ENCODE measurements around the gene CPNE8. TPM values are rescaled to one million over a fixed set of nuclear protein-coding genes. Genes with fewer than 3 reads are reported as not detected.

CPNE8 gene
- polyA plus RNA-seq, 2 donors: 2.5 to 4.5 TPM

- 85 to 86% methylated on average over 5 of the region's 5 CpGs for WGBS, 2 donors
- H3K36me3 ChIP-seq (ENCODE audit: control insufficient read depth in 2 of 2, insufficient read depth in 2 of 2, low read length in 1 of 2): no peaks in the 10 kb centered on the region
- no peaks in the 10 kb centered on the region for H3K9me3 ChIP-seq (ENCODE audit: control insufficient read depth in 2 of 2, insufficient read depth in 1 of 2, low read depth in 1 of 2, low read length in 1 of 2)
- no peaks in the 10 kb centered on the region for H3K4me1 ChIP-seq (ENCODE audit: control insufficient read depth in 2 of 2, insufficient read depth in 2 of 2, low read length in 1 of 2)
- H3K27ac ChIP-seq (ENCODE audit: low read depth in 2 of 2, low read length in 1 of 2): no peak overlapping the region
- H3K27me3 ChIP-seq (ENCODE audit: control insufficient read depth in 1 of 2, insufficient read depth in 2 of 2, low read length in 2 of 2): no peaks in the 10 kb centered on the region
- H3K4me3 ChIP-seq (ENCODE audit: low read depth in 1 of 2, low read length in 2 of 2): no peak overlapping the region
These were observed 215.7 kb downstream of the CPNE8 start for GRCh38 chr12:38689704-38690103.

- WGBS, 2 donors: 56 to 62% methylated on average over 1 of the region's 1 CpG
- H3K9me3 ChIP-seq (ENCODE audit: control insufficient read depth in 2 of 2, insufficient read depth in 1 of 2, low read depth in 1 of 2, low read length in 1 of 2): no peaks in the 10 kb centered on the region
- H3K27me3 ChIP-seq (ENCODE audit: control insufficient read depth in 1 of 2, insufficient read depth in 2 of 2, low read length in 2 of 2): no peaks in the 10 kb centered on the region
- H3K4me1 ChIP-seq (ENCODE audit: control insufficient read depth in 2 of 2, insufficient read depth in 2 of 2, low read length in 1 of 2): no peaks in the 10 kb centered on the region
- no peaks in the 10 kb centered on the region for H3K36me3 ChIP-seq (ENCODE audit: control insufficient read depth in 2 of 2, insufficient read depth in 2 of 2, low read length in 1 of 2)
- no peak overlapping the region for H3K27ac ChIP-seq (ENCODE audit: low read depth in 2 of 2, low read length in 1 of 2)
- no peak overlapping the region for H3K4me3 ChIP-seq (ENCODE audit: low read depth in 1 of 2, low read length in 2 of 2)
These were observed 216.2 kb downstream of the CPNE8 start for GRCh38 chr12:38689195-38689594.

- no peak overlapping the region for H3K4me3 ChIP-seq (ENCODE audit: low read depth in 1 of 2, low read length in 2 of 2)
- H3K27me3 ChIP-seq (ENCODE audit: control insufficient read depth in 1 of 2, insufficient read depth in 2 of 2, low read length in 2 of 2): no peaks in the 10 kb centered on the region
- H3K27ac ChIP-seq (ENCODE audit: low read depth in 2 of 2, low read length in 1 of 2): no peak overlapping the region
- no peaks in the 10 kb centered on the region for H3K9me3 ChIP-seq (ENCODE audit: control insufficient read depth in 2 of 2, insufficient read depth in 1 of 2, low read depth in 1 of 2, low read length in 1 of 2)
- WGBS, 2 donors: 86 to 90% methylated on average over 2 of the region's 2 CpGs
- no peaks in the 10 kb centered on the region for H3K4me1 ChIP-seq (ENCODE audit: control insufficient read depth in 2 of 2, insufficient read depth in 2 of 2, low read length in 1 of 2)
- no peaks in the 10 kb centered on the region for H3K36me3 ChIP-seq (ENCODE audit: control insufficient read depth in 2 of 2, insufficient read depth in 2 of 2, low read length in 1 of 2)
These were observed 222.9 kb downstream of the CPNE8 start for GRCh38 chr12:38682521-38682920.

GRCh38 chr12:38669530-38669929 lies 235.9 kb downstream of the CPNE8 start:
- H3K36me3 ChIP-seq (ENCODE audit: control insufficient read depth in 2 of 2, insufficient read depth in 2 of 2, low read length in 1 of 2): no peaks in the 10 kb centered on the region
- H3K27ac ChIP-seq (ENCODE audit: low read depth in 2 of 2, low read length in 1 of 2): no peak overlapping the region
- H3K9me3 ChIP-seq (ENCODE audit: control insufficient read depth in 2 of 2, insufficient read depth in 1 of 2, low read depth in 1 of 2, low read length in 1 of 2): no peaks in the 10 kb centered on the region
- H3K4me3 ChIP-seq (ENCODE audit: low read depth in 1 of 2, low read length in 2 of 2): no peak overlapping the region
- whole genome bisulfite sequencing, 2 donors: 50 to 65% methylated on average over 2 of the region's 2 CpGs
- H3K4me1 ChIP-seq (ENCODE audit: control insufficient read depth in 2 of 2, insufficient read depth in 2 of 2, low read length in 1 of 2): no peaks in the 10 kb centered on the region
- H3K27me3 ChIP-seq (ENCODE audit: control insufficient read depth in 1 of 2, insufficient read depth in 2 of 2, low read length in 2 of 2): no peaks in the 10 kb centered on the region

- no peaks in the 10 kb centered on the region for H3K27me3 ChIP-seq (ENCODE audit: control insufficient read depth in 1 of 2, insufficient read depth in 2 of 2, low read length in 2 of 2)
- no peak overlapping the region for H3K4me3 ChIP-seq (ENCODE audit: low read depth in 1 of 2, low read length in 2 of 2)
- H3K27ac ChIP-seq (ENCODE audit: low read depth in 2 of 2, low read length in 1 of 2): no peak overlapping the region
- H3K9me3 ChIP-seq (ENCODE audit: control insufficient read depth in 2 of 2, insufficient read depth in 1 of 2, low read depth in 1 of 2, low read length in 1 of 2): no peaks in the 10 kb centered on the region
- 91 to 96% methylated on average over 1 of the region's 1 CpG for WGBS, 2 donors
- H3K4me1 ChIP-seq (ENCODE audit: control insufficient read depth in 2 of 2, insufficient read depth in 2 of 2, low read length in 1 of 2): no peaks in the 10 kb centered on the region
- H3K36me3 ChIP-seq (ENCODE audit: control insufficient read depth in 2 of 2, insufficient read depth in 2 of 2, low read length in 1 of 2): no peaks in the 10 kb centered on the region
These were observed 236.3 kb downstream of the CPNE8 start for GRCh38 chr12:38669081-38669480.

- Histone ChIP-seq H3K4me3 (ENCODE audit: low read depth in 1 of 2, low read length in 2 of 2) (no peak overlapping the region), H3K36me3 (ENCODE audit: control insufficient read depth in 2 of 2, insufficient read depth in 2 of 2, low read length in 1 of 2) (no peaks in the 10 kb centered on the region), H3K27ac (ENCODE audit: low read depth in 2 of 2, low read length in 1 of 2) (no peak overlapping the region), H3K9me3 (ENCODE audit: control insufficient read depth in 2 of 2, insufficient read depth in 1 of 2, low read depth in 1 of 2, low read length in 1 of 2) (no peaks in the 10 kb centered on the region), H3K27me3 (ENCODE audit: control insufficient read depth in 1 of 2, insufficient read depth in 2 of 2, low read length in 2 of 2) (no peaks in the 10 kb centered on the region), H3K4me1 (ENCODE audit: control insufficient read depth in 2 of 2, insufficient read depth in 2 of 2, low read length in 1 of 2) (no peaks in the 10 kb centered on the region)
- WGBS, 2 donors: 85 to 91% methylated on average over 6 of the region's 6 CpGs
These were observed 239.0 kb downstream of the CPNE8 start for GRCh38 chr12:38666425-38666824.

GRCh38 chr12:38664661-38665269 lies 240.6 kb downstream of the CPNE8 start:
- H3K4me1 ChIP-seq (ENCODE audit: control insufficient read depth in 2 of 2, insufficient read depth in 2 of 2, low read length in 1 of 2): no peaks in the 10 kb centered on the region
- H3K27me3 ChIP-seq (ENCODE audit: control insufficient read depth in 1 of 2, insufficient read depth in 2 of 2, low read length in 2 of 2): no peaks in the 10 kb centered on the region
- no peaks in the 10 kb centered on the region for H3K9me3 ChIP-seq (ENCODE audit: control insufficient read depth in 2 of 2, insufficient read depth in 1 of 2, low read depth in 1 of 2, low read length in 1 of 2)
- no peaks in the 10 kb centered on the region for H3K36me3 ChIP-seq (ENCODE audit: control insufficient read depth in 2 of 2, insufficient read depth in 2 of 2, low read length in 1 of 2)
- no peak overlapping the region for H3K27ac ChIP-seq (ENCODE audit: low read depth in 2 of 2, low read length in 1 of 2)
- H3K4me3 ChIP-seq (ENCODE audit: low read depth in 1 of 2, low read length in 2 of 2): no peak overlapping the region

- H3K4me1 ChIP-seq (ENCODE audit: control insufficient read depth in 2 of 2, insufficient read depth in 2 of 2, low read length in 1 of 2): no peaks in the 10 kb centered on the region
These were observed 242.6 kb downstream of the CPNE8 start for GRCh38 chr12:38662829-38663228.

GRCh38 chr12:38653650-38654049 lies 251.7 kb downstream of the CPNE8 start:
- Histone ChIP-seq H3K36me3 (ENCODE audit: control insufficient read depth in 2 of 2, insufficient read depth in 2 of 2, low read length in 1 of 2) (no peaks in the 10 kb centered on the region), H3K9me3 (ENCODE audit: control insufficient read depth in 2 of 2, insufficient read depth in 1 of 2, low read depth in 1 of 2, low read length in 1 of 2) (no peaks in the 10 kb centered on the region), H3K4me3 (ENCODE audit: low read depth in 1 of 2, low read length in 2 of 2) (no peak overlapping the region), H3K27me3 (ENCODE audit: control insufficient read depth in 1 of 2, insufficient read depth in 2 of 2, low read length in 2 of 2) (no peaks in the 10 kb centered on the region), H3K27ac (ENCODE audit: low read depth in 2 of 2, low read length in 1 of 2) (no peak overlapping the region), H3K4me1 (ENCODE audit: control insufficient read depth in 2 of 2, insufficient read depth in 2 of 2, low read length in 1 of 2) (no peaks in the 10 kb centered on the region)
- 90 to 94% methylated on average over 2 of the region's 2 CpGs for WGBS, 2 donors

More at GRCh38 chr12:38662829-38663228, 242.6 kb downstream of the CPNE8 start:
- Histone ChIP-seq H3K4me3 (ENCODE audit: low read depth in 1 of 2, low read length in 2 of 2) (no peak overlapping the region), H3K36me3 (ENCODE audit: control insufficient read depth in 2 of 2, insufficient read depth in 2 of 2, low read length in 1 of 2) (no peaks in the 10 kb centered on the region), H3K27ac (ENCODE audit: low read depth in 2 of 2, low read length in 1 of 2) (no peak overlapping the region), H3K9me3 (ENCODE audit: control insufficient read depth in 2 of 2, insufficient read depth in 1 of 2, low read depth in 1 of 2, low read length in 1 of 2) (no peaks in the 10 kb centered on the region), H3K27me3 (ENCODE audit: control insufficient read depth in 1 of 2, insufficient read depth in 2 of 2, low read length in 2 of 2) (no peaks in the 10 kb centered on the region)

- Histone ChIP-seq H3K27me3 (ENCODE audit: control insufficient read depth in 1 of 2, insufficient read depth in 2 of 2, low read length in 2 of 2) (no peaks in the 10 kb centered on the region), H3K36me3 (ENCODE audit: control insufficient read depth in 2 of 2, insufficient read depth in 2 of 2, low read length in 1 of 2) (no peaks in the 10 kb centered on the region), H3K4me3 (ENCODE audit: low read depth in 1 of 2, low read length in 2 of 2) (no peak overlapping the region), H3K27ac (ENCODE audit: low read depth in 2 of 2, low read length in 1 of 2) (no peak overlapping the region), H3K9me3 (ENCODE audit: control insufficient read depth in 2 of 2, insufficient read depth in 1 of 2, low read depth in 1 of 2, low read length in 1 of 2) (no peaks in the 10 kb centered on the region), H3K4me1 (ENCODE audit: control insufficient read depth in 2 of 2, insufficient read depth in 2 of 2, low read length in 1 of 2) (no peaks in the 10 kb centered on the region)
- 86 to 87% methylated on average over 1 of the region's 1 CpG for WGBS, 2 donors
These were observed 256.6 kb downstream of the CPNE8 start for GRCh38 chr12:38648813-38649212.
